Breast epithelium (tissue), 3 donors: ENCODE measurements around the gene FAS.

Experiments
- POLR2AphosphoS5 ChIP-seq, 3 donors: sonication (generic); formaldehyde crosslinking; IDR thresholded peaks; one replicate each; pipeline ENCODE4 v1.6.1; 2017; ENCODE audit warnings: antibody characterized with exemption in 3 of 3
- TF ChIP-seq, protein P1 (sequence below), 3 donors: fragments of 450-650 bp; IDR thresholded peaks; one replicate each; pipeline ENCODE4 v1.5.1; 2016 to 2017; ENCODE audit warnings: antibody characterized with exemption in 3 of 3, mild to moderate bottlenecking in 3 of 3, moderate library complexity in 3 of 3

- TF ChIP-seq, protein P1, sequence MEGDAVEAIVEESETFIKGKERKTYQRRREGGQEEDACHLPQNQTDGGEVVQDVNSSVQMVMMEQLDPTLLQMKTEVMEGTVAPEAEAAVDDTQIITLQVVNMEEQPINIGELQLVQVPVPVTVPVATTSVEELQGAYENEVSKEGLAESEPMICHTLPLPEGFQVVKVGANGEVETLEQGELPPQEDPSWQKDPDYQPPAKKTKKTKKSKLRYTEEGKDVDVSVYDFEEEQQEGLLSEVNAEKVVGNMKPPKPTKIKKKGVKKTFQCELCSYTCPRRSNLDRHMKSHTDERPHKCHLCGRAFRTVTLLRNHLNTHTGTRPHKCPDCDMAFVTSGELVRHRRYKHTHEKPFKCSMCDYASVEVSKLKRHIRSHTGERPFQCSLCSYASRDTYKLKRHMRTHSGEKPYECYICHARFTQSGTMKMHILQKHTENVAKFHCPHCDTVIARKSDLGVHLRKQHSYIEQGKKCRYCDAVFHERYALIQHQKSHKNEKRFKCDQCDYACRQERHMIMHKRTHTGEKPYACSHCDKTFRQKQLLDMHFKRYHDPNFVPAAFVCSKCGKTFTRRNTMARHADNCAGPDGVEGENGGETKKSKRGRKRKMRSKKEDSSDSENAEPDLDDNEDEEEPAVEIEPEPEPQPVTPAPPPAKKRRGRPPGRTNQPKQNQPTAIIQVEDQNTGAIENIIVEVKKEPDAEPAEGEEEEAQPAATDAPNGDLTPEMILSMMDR (IDR thresholded peaks at IDR 0.05), result no peak
- no peak for TF ChIP-seq POLR2AphosphoS5 (IDR thresholded peaks at IDR 0.05)
Measured at GRCh38 chr10:89001024-89001728, 10.6 kb downstream of the FAS start.
